ENCODE data around the gene EIF2S3.
"Not testable (repeated sequence)": the region's sequence is repeated elsewhere in the genome, so short reads cannot be mapped to it uniquely, and the experiment has no call there.

EIF2S3 gene

GRCh38 chrX:24027985-24028384 is 26.8 kb upstream of the EIF2S3 start:
- no peaks in the 10 kb centered on the region for H3K36me3 ChIP-seq (replicated peaks)
- no peak overlapping the region for H3K27ac ChIP-seq
- no peak overlapping the region for H3K4me3 ChIP-seq (ENCODE audit: low read depth, low read length)
- in situ Hi-C loops (cut with HindIII; ENCODE audit: low pct_ligation_motif_present, low sequenced_read_pairs): no loop called here
- H3K27me3 ChIP-seq (replicated peaks): no peaks in the 10 kb centered on the region
- TF ChIP-seq CTCF (IDR thresholded peaks at IDR 0.05; ENCODE audit: low read depth, low read length, missing control alignments): no peak
- no peak for DNase-seq

- no peak overlapping the region for H3K4me3 ChIP-seq (ENCODE audit: low read depth, low read length)
- in situ Hi-C loops (cut with HindIII; ENCODE audit: low pct_ligation_motif_present, low sequenced_read_pairs): no loop called here
- no peaks in the 10 kb centered on the region for H3K27me3 ChIP-seq (replicated peaks)
- no peak for TF ChIP-seq CTCF (IDR thresholded peaks at IDR 0.05; ENCODE audit: low read depth, low read length, missing control alignments)
- no peaks in the 10 kb centered on the region for H3K36me3 ChIP-seq (replicated peaks)
- no peak for DNase-seq
- H3K27ac ChIP-seq: no peak overlapping the region
Observed at GRCh38 chrX:24030597-24030996, 24.2 kb upstream of the EIF2S3 start.

- H3K36me3 ChIP-seq (replicated peaks): no peaks in the 10 kb centered on the region
- no peaks in the 10 kb centered on the region for H3K27me3 ChIP-seq (replicated peaks)
- in situ Hi-C loops (cut with HindIII; ENCODE audit: low pct_ligation_motif_present, low sequenced_read_pairs): no loop called here
- H3K27ac ChIP-seq: no peak overlapping the region
- H3K4me3 ChIP-seq (ENCODE audit: low read depth, low read length): no peak overlapping the region
- DNase-seq: no peak
- no peak for TF ChIP-seq CTCF (IDR thresholded peaks at IDR 0.05; ENCODE audit: low read depth, low read length, missing control alignments)
Observed at GRCh38 chrX:24034485-24034884, 20.3 kb upstream of the EIF2S3 start.

- H3K4me3 ChIP-seq (ENCODE audit: low read depth, low read length): no peak overlapping the region
- H3K27me3 ChIP-seq (replicated peaks): no peaks in the 10 kb centered on the region
- DNase-seq: no peak
- in situ Hi-C loops (cut with HindIII; ENCODE audit: low pct_ligation_motif_present, low sequenced_read_pairs): no loop called here
- no peaks in the 10 kb centered on the region for H3K36me3 ChIP-seq (replicated peaks)
- no peak overlapping the region for H3K27ac ChIP-seq
- TF ChIP-seq CTCF (IDR thresholded peaks at IDR 0.05; ENCODE audit: low read depth, low read length, missing control alignments): no peak
Observed at GRCh38 chrX:24037729-24038128, 17.0 kb upstream of the EIF2S3 start.

- H3K4me3 ChIP-seq (ENCODE audit: low read depth, low read length); H3K27ac ChIP-seq; in situ Hi-C loops (cut with HindIII; ENCODE audit: low pct_ligation_motif_present, low sequenced_read_pairs); H3K27me3 ChIP-seq (replicated peaks); DNase-seq; H3K36me3 ChIP-seq (replicated peaks): not testable (repeated sequence)
Observed at GRCh38 chrX:24046060-24046459, 8.7 kb upstream of the EIF2S3 start.

GRCh38 chrX:24049643-24050042 is 5.1 kb upstream of the EIF2S3 start:
- H3K4me3 ChIP-seq (ENCODE audit: low read depth, low read length); H3K27me3 ChIP-seq (replicated peaks); DNase-seq; in situ Hi-C loops (cut with HindIII; ENCODE audit: low pct_ligation_motif_present, low sequenced_read_pairs); H3K36me3 ChIP-seq (replicated peaks); H3K27ac ChIP-seq: not testable (repeated sequence)

- H3K27me3 ChIP-seq (replicated peaks); in situ Hi-C loops (cut with HindIII; ENCODE audit: low pct_ligation_motif_present, low sequenced_read_pairs); H3K4me3 ChIP-seq (ENCODE audit: low read depth, low read length); DNase-seq; H3K27ac ChIP-seq; H3K36me3 ChIP-seq (replicated peaks): not testable (repeated sequence)
Observed at GRCh38 chrX:24050522-24051318, 4.0 kb upstream of the EIF2S3 start.

Measured in brain microvascular endothelial cell (primary cell).